CD4-positive, alpha-beta T cell treated with Interleukin-17A for 4 hours (primary cell): ENCODE measurements around the gene CTU1.

Experiments
- DNase-seq: peaks from one replicate; pipeline ENCODE4 v3.0.0-alpha.2; 2020; ENCODE audit warnings: mixed read lengths

The CTU1 gene

DNA sequence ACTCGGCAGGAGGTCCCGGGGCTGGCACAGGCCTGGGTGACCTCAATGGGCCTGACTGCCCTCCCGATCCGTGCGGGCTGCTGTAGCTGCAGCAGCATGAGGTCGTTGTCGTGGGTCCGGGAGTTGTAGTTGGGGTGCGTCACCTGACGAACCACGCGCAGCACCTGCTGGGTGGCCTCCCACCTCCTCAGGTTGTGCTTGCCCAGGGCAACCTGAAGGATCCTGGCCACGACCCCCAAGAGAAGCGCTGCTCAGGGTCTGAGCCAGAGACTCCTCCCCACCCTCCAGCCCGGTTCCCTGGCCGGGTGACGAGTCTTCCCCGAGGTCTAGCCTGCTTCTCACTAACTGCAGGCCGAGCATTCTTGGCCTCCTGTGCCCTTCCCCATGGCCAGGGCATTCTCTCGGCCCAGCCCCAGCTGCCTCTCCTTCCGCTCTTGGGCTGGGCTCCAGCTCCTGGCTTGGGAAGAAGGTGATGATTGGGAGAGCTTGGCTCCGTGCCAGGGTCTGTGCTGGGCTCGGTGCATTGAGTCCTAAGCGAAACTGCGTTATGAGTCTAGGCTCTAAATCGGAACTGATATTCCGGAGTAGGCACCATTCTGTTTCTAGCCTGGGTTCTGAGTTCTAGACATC lies 28.6 kb downstream of the CTU1 start:
- DNase-seq: no peak

DNA sequence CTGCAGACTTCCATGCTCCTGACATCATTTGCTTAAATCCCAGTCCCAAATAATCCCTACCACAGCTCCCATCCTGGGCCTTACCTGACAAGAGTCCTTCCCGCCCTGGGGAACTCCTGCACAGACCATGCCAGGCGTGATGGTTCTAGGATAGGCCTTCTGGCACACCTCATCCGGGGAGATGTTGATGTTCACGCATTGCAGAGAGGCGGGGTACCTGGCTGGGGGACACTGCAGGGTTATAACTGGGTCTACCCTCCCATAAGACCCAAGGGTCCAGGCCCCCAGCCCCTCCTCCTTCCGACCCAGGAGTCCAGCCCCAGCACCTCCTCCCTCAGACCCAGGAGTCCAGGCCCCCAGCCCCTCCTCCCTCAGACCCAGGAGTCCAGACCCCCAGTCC lies 29.5 kb downstream of the CTU1 start:
- no peak for DNase-seq

DNA sequence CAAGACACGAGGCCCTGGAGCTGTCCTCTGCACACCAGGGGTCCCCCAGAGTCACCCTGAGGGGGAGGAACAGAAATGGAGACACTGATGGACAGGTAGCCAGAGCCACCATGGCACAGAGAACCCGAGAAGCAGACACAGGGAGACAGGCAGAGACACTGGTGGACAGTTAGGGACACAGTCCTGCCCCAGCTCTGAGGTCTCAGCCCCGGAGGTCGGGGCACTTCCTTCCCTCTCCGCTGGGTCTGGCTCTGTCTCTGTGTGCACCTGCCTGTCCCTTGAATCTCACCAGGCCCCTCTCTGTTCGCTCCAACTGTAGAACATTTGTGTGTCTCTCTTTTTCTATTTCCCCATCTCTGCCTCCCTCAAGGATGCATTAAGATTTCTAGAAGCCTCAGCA lies 30.1 kb downstream of the CTU1 start:
- no peak for DNase-seq

DNA sequence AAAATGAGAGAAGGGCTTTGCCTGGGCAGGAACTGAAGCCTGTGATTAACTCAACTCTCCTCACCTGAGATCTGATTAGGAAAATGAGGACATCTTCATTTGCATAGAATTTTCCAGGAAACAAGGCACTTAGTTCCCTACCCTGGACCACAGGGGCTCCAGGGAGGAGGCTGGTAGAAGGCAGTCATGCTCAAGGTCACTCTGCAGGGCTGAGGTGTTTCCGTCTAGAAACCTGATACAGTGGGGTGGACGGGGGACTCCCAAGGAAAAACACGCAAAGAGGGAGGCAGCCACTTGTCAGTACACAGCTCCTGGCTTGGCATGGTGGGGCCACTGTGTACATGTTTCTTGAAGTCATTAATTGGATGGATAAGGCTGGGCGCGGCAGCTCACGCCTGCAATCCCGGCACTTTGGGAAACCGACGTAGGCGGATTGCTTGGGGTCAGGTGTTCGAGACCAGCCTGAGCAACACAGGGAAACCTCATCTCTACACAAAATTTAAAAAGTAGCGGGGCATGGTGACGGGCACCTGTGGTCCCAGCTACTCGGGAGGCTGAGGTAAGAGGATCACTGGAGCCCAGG lies 31.5 kb downstream of the CTU1 start:
- DNase-seq: no peak

DNA sequence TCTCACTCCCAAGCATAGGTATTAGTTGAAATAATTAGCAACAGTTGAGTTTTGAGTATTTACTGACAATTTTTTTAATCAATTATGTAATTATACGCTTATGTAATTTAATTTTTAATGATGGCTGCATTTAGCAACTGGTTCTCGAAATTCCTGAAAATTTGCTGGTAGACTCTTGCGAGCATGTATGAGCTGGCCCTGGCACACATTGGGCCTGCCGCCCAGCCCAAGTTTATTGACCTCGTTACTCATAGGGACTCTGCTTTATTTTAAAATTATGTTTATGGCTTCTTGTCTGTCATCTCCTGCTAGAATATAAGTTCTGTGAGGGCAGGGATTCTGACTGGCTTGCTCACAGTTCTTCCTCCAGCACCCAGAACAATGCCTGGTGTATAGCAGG lies 32.2 kb downstream of the CTU1 start:
- no peak for DNase-seq

DNA sequence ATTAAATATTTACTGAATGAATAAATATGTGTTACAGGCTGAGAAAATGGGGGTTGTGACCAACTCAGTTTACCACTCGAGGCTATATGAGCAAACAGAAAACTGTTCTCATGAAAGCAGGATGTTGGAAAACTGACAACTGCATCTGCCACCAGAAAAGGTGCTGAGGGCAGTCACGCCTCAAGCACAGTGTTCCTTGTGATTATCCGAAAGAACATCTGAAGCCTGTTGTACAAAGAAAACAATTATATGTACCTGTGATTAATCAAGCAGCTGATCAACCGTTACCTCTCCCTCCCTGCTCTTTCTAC lies 37.2 kb downstream of the CTU1 start:
- DNase-seq: no peak

DNA sequence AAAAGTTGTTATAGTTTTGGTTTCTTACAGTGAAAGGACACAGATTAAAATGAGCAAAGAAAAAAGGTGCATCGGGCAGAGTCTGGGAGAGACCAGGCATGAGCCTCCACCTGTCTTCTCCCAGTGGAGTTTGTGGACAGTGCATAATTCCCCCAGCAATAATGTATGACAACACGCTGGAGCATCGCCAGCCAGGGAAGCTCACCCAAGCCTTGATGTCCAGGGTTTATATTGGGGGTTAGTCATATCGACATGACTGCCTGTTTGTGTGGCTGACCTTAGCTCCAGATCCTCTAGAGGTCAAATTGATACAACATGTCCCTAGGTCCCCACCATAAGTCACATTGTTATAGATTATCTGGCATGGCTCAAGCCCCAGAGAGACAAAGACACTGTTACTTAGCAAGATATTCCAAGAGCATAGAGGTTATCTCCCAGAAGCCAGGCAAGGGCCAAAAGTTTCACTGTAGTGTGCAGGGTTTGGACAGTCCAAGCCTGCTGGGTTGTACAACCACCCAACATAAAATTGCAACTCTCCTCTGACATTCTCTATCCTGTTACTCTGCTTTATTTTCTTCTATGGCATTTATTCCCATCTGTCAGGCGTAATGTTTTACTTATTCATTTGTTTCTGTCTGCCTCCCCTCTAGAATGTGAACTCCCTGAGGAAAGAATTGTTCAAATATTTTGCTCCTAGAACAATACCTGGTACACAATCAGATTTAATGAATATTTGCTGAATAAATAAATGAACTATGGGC lies 37.7 kb downstream of the CTU1 start:
- DNase-seq: no peak

DNA sequence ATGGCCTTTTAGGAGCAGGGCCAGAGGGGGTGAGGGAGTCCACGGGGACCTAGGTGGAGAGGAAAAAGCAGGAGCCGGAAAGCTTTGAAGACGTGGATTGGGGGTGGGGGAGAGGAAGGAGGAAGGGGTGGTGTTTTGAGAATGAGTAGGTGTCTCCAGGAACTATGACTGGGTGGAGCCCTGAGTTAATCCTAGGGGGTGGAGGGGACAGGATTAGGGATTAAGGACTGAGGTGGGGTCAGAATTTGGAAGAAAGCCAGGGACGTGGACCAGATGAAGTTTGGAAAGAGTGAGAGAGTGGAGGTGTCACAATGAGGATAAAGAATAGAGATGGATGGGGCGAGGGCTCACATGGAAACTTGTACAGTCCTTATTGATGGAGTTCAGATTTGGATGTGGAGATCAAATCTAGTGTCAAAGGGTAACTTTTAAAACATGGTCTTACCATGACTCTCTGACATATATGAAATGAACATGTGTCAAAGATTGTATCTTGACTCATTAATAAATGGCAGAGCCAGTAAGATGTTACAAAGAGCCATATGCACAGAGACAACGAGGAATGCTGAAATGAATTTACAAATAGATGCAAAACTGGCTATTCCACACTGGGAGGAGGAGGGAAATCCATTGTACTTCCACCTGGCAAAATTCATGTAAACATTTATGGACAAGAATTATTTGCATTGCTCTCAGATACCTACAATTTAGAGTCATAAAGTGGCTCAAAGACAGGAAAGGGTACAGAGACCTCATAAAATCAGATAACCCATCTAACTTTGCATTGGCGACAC lies 41.6 kb downstream of the CTU1 start:
- no peak for DNase-seq

DNA sequence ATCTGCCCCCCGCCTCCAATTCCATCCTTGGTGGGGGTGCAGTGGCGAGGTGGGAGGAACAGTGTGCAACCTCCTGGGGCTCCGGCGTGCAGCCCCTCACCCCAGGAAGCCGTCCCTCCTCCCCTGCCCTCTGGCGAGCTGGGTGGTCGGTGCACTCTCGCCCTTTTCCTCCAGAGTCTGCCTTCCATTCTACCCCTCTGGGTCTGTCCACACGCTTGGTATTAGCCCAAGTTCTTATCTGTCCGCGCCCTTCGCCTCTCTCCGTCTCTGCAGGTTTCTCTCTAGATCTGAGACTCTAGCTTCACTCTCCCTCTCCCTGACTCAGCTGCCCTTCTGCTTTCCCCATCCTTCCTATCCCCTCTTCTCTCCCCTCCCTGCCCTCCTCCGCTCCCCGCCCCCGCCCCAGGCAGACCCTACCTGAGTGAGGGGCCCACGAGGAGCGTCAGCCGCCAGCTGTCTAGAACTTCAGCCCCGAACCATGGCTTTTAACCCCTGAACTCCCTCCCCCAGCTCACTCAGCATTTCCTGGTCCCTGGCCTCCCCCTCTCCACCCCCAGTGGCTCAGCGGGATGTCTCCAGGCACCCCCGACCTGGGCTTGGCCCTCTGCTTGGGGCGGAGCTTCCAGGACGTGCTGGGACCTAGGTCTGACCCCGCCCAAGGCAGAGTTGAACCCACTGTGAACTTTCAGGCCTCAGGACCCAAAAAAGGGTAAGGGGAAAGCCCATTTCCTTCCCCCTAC lies 42.8 kb downstream of the CTU1 start:
- no peak for DNase-seq

DNA sequence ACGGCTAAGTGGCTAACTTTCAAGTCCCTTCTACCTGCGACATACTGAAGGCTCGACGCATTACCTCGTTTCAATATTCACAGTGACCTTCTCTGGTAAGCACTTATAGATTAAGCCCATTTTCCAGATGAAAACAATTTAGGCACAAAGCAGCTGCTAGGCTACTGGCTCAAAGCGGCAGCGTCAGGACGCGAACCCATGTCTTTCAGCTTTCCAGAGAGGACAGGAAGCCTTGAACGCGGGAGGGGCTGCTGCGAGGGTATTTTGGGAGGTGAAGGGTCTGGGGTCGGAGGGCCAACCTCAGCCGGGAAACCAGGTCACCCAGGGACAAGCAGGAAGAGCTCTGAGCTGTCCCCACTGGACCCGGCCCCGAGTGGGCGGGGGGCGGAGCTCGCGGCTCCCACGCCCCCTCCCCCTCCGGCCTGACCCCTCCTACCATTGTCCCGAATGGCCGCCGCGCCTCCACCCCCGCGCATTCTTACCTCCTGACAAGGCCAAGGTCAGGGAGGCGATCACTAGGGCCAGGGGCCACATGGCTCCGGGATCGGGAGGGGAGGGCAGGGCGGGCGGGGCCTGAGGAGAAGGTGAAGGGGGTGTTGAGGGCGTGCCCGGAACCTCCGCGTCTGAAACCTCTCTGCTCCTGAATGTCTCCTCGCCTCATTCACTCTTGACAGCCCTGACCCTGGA lies 43.5 kb downstream of the CTU1 start, which contains the start of gene KLK13:
KLK13 (minus strand) TSS at position 559 of the 687 bp plus-strand sequence; CDS start at position 534, 25 bp downstream.
- DNase-seq: no peak

DNA sequence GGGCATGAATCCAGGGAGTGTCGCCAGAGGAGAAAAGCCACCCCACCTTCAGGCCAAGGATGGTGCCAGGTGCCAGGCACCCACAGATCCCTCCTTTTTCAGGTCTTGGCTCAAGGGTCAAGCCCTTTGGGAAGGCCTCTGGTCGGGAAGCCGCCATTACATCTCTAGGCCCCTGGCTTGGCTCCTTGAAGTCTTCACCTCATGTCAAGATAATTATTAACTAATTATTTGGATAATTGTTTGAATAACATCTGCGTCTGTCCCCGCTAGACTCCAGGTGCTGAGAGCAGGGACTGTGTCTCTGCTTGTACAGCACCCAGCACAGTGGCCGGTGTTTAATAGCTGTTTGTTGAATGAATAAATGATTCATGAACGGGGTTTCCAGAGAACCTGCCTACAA lies 44.5 kb downstream of the CTU1 start:
- no peak for DNase-seq

DNA sequence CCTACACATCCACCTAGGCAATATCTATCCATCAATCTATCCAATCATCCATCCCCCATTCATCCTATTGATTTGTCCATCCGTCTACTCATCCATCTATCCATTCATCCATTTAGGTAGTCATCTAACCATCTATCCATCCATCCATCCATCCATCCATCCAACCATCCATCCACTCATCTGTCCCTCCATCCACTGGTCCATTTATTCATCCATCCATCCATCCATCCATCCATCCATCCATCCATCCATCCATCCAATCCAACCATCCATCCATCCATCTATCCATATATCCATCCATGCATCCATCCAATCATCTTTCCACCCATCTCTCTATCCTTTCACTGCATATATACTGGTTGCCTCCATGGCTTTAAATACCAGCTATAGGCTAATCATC lies 47.2 kb downstream of the CTU1 start:
- no peak for DNase-seq

DNA sequence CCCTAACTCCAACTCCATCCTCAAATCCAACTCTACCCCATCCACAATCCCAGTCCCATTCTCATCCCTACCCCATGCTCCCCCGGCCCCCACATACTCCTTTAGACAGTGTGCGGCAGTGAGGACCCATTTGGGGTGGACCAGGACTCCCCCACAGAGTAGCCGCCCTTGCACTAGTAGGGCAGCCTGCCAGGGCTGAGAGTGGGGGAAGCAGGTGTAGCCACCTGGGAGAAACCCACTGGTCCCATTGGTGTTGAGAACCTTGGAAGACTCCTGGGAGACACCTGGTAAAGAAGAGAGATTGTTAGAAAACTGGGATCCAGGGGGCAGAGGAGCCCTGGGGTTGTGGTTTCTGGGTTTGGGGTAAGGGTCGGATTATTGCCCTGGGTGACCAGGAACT lies 47.9 kb downstream of the CTU1 start:
- DNase-seq: no peak

DNA sequence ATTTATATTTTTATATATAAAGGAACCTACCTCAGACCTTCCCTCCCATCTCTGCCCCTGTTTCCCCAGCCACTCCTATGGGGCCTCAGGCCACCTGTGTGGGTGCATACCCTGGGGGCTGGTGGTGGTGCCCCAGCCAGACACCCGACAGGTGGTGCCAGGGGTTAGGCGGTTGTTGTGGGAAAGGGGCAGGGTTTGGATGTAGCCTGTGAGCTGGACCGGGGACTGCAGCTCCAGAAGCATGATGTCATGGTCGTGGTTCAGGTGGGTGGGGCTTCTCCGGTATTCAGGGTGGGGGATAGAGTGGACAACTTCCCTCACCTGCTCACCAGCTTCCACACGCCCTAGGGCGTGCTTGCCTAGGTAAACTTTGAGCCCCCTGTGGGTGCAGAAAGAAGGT lies 48.5 kb downstream of the CTU1 start:
- DNase-seq: no peak

DNA sequence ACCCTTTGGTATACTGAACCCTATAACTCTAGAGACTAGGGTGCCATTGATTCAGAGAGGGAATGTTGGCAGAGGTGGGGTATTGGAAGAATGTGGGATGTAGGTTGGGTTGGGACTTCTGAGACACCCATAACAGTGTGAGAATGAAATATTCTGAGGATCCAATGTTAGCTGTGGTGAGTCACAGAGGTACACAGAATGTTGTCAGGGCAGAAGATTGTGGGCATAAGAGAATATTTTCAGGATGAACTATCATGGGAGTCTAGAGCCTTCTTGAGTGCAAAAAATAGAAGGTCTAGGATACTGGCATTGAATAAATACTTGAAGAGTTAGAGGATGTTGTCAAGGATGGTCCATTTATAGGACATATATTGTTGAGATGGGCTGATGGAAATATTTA lies 52.3 kb downstream of the CTU1 start:
- DNase-seq: no peak
